NAMALWA (cell line): ENCODE measurements around the gene MPO.

ENCODE experiments used
- DNase-seq: peaks from one replicate; pipeline ENCODE4 v3.0.0-alpha.2; 2015; ENCODE audit warnings: low spot score

The MPO gene

GRCh38 chr17:58263773-58264172 lies 17.0 kb downstream of the MPO start:
- no peak for DNase-seq

GRCh38 chr17:58262149-58262548 lies 18.6 kb downstream of the MPO start:
- DNase-seq: no peak

- DNase-seq: no peak
Measured at GRCh38 chr17:58254803-58255202, 25.9 kb downstream of the MPO start.

GRCh38 chr17:58253082-58253481 lies 27.7 kb downstream of the MPO start:
- DNase-seq: no peak

GRCh38 chr17:58252141-58252540 lies 28.6 kb downstream of the MPO start:
- DNase-seq: no peak

DNA sequence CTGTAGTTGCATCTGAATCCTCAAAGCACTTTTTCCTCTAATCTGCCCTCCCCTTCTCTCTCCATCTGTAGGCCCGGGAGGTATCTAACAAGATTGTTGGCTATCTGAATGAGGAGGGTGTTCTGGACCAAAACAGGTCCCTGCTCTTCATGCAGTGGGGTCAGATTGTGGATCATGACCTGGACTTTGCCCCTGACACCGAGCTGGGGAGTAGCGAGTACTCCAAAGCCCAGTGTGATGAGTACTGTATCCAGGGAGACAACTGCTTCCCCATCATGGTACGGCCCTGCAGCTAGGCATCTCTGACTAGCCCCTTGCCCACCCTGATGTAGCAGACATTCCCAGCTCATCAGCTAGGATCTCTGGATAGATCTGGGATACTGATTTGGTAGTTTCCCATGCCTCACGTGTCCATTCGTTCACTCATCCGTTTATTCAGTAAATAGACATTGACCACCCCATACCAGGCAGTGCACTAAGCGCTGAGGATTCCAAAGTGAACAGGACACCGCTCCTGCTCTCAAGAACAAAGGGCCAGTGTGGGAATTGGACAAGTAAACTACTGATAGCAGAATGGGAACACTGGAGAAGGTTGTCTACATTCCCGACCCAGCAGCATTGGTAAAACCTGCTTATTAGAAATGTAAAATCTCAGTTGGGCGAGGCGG lies 30.3 kb downstream of the MPO start:
- DNase-seq: no peak

GRCh38 chr17:58249270-58250133 lies 31.2 kb downstream of the MPO start:
- DNase-seq: peak; percentile 62

DNA sequence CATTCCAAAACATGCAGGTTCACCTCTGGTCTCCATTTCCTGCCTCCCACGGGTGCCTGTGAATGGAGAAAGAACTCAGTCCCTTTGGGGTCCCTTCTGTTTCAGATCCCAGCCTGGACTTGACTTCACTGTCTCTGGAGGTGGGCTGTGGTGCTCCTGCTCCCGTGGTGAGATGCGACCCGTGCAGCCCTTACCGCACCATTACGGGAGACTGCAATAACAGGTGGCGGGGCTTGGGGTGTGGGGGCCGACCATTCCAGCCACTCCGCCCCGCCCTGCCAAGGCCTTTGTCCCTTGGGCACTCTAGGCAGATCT lies 31.8 kb downstream of the MPO start:
- no peak for DNase-seq

DNA sequence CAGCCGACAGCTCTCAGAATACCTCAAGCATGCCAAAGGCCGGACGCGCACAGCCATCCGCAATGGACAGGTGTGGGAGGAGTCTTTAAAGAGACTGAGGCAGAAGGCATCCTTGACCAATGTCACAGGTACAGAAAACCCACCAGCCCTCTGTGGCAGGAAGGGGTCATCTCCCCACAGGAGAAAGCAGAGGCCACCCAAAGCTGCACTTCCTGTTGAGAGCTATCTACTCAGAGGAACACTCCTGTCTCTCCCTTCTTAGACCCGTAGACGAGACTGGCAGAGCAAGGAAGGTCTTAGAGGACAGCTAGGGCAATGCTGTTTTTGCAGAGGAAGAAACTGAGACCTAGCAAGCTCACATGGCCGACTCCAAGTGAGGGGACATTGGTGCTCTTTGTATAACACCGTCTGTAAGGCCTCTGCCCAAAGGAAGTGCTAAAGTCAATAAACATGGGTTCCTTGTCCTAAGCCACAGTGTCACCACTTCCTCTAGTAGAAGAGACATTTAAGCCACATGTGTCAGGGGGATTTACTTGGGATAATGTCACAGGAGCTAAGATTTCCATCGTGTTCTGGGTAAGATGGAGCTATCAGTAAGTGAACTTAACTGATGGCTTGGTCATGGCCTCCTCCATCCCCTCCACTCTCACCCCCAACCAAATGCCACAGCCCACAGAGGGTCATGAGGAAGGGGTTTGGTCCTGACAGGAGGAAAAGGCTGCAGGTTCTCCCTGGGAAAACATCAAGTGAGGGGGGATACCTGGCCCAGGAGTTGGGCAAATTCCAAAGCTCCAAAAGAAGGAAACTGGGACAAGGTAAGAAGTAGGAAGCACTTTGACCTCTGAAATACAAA lies 33.0 kb downstream of the MPO start:
- DNase-seq: no peak

- no peak for DNase-seq
Measured at GRCh38 chr17:58246781-58247180, 34.0 kb downstream of the MPO start.

DNA sequence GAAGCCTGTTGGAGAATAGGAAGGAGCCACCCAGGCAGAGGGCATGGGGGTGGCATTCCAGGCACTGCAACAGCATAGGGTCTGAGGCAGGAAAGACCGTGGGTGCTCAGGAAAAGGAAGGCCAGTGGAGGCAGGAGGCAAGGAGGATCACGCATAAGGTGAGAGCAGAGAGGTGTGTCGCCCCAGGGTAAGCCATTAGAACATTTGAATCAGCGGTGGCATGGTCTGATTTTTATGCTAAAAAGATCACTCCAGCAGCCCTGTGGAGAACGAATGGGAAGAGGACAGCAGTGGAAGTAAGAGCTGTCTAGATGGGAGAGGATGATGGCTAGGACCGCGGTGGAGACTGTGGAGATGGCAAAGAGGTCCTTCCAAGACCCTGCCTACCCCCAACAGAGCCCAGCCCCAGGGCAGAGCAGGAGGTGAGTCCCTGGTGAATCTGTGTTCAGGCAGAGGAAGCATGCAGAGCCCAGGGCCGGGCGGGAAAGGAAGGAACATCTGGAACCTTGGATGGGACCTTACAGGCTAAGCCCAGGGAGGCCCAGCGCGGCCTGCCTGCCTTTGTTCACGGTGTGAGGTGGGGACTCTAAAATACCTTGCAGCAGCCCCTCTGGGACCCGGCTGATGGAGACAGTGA lies 34.5 kb downstream of the MPO start:
- DNase-seq: no peak

- no peak for DNase-seq
Measured at GRCh38 chr17:58245428-58246103, 35.2 kb downstream of the MPO start.

DNA sequence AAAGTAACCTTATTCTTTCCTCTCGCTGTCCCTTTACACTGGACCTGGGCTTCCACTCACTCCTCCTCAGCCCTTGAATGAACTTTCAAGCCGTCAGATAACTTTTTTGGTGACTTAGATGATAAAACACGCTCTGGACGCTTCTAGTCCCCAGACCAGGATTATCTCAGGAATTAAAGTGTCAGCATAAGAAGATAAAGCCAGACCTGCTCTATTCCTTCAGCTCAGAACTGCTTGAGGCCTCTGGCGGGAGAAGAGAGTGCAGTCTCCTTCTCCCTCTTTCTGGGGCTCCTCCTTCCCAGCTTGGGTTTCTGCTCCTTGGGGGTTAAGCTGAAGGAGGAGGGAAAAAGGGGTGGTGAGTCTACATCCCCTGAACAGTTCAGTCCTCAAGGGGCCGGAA lies 35.8 kb downstream of the MPO start:
- no peak for DNase-seq

DNA sequence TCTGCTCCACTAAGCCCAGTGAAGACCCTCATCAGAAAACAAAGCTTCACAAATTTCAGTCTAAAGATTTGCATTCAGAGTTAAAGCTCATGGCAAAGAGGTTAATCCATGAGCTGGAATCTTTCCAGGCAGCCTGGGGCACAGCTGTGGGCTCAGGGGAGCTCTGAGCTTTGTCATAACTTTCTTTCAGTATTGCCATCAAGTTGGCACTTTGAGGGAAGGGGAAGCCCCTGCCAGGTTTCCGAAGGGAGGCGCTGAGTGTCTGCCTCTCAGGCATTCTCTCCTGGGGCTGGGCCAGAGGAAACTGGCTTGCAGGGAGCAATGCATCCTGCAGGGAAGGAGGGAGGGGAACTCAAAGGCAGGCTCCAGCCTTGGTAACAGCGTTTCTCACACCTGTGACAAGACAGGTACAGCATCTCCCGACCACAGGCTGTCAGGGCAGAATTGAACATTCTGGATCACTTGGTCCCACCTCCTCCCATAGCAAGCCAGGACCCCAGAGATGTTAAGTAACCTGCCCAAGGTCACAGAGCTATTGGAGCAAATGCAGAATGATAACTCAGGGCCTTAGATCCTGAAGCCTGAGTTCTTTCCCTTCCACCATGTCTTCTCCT lies 38.5 kb downstream of the MPO start:
- DNase-seq: no peak

GRCh38 chr17:58239987-58240386 lies 40.7 kb downstream of the MPO start:
- DNase-seq: no peak

DNA sequence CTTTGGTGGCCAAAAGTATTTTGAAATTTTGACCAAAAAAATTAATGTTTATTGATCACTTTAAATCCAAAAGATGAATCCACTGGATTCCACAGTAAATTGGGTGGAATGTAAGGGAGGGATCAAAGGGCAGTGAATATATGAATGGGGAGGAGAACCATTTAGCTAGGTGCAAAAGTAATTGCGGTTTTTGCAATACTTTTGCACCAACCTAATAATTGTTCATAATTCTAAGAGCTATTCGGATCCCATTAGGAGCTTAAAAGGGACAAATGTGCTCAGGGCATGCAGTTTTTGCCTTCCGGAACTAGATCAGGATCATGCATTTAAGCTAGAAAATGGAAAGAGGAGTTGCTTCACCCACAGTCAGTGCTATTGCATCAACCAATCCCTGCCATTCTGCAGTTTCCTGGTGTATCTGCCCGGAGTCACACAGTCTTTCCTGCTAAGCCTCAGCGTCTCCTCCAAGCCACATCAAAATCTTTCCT lies 42.5 kb downstream of the MPO start, which contains the start of gene LPO:
LPO (plus strand) TSS at position 438 of the 488 bp plus-strand sequence. CDS start 4,396 bp downstream, outside the sequence.
- no peak for DNase-seq

- DNase-seq: no peak
Measured at GRCh38 chr17:58236394-58236793, 44.3 kb downstream of the MPO start.

GRCh38 chr17:58235821-58236220 lies 44.9 kb downstream of the MPO start:
- DNase-seq: no peak

- DNase-seq: no peak
Measured at GRCh38 chr17:58234512-58234911, 46.2 kb downstream of the MPO start.

DNA sequence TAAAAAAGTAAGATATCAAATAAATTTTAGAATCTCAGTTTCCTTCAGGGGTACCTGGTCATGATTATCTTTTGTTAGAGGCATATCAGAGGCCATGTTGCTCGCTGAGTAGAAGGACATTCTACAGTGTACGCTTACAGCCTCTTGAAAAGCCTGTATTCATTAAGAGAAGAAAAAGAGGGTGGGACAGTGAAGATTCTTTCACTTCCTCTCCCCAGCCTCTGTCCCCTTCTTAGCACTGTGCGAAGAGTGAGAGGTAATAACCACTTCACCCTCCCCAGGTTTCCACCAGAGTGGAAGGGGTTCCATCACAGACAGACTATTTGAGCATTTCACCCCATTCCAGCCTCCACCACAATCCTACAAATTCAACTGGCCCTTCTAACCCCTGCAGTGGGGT lies 47.2 kb downstream of the MPO start:
- peak; percentile 36 for DNase-seq

- DNase-seq: no peak
Measured at GRCh38 chr17:58232707-58233156, 48.0 kb downstream of the MPO start.
